COR-L47 (cell line): ENCODE data around the gene MCTP2.

Experiments
- DNase-seq: peaks from one replicate; lab custom pipeline; 2025; lab: John Stamatoyannopoulos, UW

The MCTP2 gene

GRCh38 chr15:94262201-94262600 lies 30.8 kb downstream of the MCTP2 start:
- DNase-seq: no peak

DNA sequence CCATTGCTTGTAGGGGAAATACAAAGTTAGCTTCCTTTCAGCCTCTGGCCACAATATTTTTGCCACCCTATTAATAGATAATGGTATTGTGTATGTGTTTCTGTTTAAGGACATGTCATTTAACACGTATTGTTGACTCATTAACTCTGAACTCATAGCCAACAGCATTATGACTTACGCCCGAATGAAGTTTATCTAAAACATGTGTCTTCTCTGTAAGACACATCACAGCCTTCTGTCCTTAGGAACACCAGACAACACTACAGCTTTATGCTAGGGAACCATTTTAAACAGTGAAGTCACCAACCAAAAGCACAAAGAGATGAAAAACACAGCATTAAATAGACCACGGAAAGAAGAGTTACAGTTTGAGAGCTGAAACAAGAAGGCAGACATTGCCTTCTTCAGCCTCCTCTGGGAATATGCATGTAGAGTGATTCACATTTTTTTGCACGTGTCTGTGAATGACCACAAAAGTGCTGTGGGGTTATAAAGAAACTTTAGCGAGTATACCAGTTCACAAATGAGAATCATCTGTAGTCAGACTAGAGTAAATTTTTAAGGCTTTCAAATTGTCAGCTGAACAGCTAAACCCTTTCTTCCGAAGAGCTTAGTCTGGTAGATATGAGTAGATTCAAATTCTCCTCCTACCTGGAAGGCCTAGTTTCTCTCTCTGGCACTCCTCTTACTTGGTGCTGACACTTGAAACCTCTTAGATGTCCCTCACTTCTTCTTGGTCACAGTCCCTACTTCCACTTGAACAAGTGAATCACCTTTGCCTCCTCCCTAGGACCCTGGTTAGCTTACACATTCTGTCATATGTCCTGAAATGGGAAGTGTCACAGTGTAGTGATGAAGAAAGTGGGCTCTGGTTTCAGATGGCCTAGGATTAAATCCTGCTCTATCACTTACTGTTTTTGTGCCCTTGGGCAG lies 32.2 kb downstream of the MCTP2 start:
- DNase-seq: no peak

- DNase-seq: no peak
Observed at GRCh38 chr15:94265009-94265408, 33.6 kb downstream of the MCTP2 start.

GRCh38 chr15:94265982-94266381 lies 34.6 kb downstream of the MCTP2 start:
- DNase-seq: no peak

GRCh38 chr15:94266789-94267188 lies 35.4 kb downstream of the MCTP2 start:
- no peak for DNase-seq

- no peak for DNase-seq
Observed at GRCh38 chr15:94269954-94270353, 38.6 kb downstream of the MCTP2 start.

DNA sequence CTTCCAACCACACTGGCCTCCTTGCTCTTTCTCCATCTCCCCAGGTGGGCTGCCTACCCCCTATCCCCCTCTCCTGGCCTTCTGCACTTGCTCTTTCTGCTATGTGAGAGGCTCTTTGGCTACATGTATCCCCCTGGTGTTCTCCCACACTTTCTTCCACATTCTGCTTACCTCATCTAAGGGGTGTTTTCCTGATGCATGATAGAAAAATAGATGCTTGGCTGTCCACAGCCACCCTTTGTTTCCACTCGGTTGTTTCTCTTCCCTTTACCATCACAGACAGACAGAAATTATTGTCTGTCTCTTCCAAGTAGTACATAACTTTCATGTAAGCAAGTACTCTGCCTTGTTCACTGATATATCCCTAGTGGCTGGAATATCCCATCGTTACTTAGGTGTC lies 39.2 kb downstream of the MCTP2 start:
- no peak for DNase-seq

DNA sequence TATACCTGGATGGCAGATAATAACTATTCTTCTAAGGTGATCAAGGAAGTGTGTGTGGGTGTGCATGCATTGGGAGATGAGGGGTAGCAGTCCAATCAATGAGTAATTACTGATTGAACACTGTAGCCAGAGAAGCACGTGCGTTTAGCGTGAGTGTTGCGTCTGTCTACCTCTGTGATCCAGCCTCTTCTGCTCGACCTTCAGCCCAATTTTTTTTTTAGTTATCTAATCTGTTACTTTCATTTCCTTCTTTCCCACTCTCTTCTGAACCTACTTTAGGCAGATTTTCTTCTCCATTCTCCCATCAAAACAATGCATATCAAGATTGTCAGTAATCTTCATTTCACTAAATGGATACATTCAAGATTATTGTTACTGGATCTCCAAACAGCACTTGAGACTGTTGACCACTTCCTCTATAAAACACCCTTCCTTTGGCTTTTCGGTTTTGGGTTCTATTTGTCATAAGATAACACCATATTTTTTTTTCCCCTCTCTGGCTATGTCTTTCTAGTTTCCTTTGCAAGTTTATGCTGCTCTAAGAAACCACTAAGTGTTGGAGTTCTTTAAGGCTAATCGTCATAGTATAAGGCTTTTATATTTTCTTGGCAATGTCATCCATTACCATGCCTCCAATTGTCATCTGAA lies 41.0 kb downstream of the MCTP2 start:
- DNase-seq: no peak

DNA sequence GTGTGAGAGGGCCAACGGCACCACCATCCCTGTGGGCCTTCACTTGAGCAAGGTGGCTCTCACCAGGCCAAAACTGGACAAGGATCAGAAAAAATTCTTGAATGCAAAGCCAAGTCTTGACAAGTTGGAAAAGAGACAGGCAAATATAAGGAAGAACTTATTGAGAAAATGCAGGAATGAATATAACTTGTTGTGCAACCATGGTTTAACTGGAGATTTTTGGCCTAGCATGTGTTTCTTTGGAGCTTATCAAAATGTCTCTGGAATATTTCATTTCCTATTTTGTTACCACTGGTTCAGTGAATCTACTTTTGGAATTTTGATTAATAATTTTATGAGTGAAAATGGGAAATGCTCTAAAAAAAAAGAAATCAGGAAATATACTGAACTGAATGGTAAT lies 42.5 kb downstream of the MCTP2 start:
- no peak for DNase-seq

GRCh38 chr15:94274745-94275144 lies 43.4 kb downstream of the MCTP2 start:
- DNase-seq: no peak

DNA sequence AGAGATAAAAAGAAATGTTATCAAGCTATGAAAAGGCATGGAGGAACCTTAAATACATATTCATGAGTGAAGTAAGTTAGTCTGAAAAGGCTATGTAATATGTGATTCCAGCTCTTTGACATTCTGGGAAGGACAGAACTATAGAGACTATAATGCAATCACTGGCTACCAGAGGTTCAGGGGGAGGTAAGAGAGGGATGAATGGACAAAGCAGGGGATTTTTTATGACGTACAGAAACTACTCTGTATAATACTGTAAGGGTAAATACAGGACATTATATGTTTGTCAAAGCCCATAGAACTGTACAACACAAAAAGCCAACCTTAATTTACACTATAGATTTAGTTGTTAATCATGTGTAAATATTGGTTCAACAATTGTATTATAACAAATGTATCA lies 46.1 kb downstream of the MCTP2 start:
- no peak for DNase-seq

GRCh38 chr15:94279736-94280135 lies 48.4 kb downstream of the MCTP2 start:
- no peak for DNase-seq

GRCh38 chr15:94280301-94280700 lies 48.9 kb downstream of the MCTP2 start:
- no peak for DNase-seq

DNA sequence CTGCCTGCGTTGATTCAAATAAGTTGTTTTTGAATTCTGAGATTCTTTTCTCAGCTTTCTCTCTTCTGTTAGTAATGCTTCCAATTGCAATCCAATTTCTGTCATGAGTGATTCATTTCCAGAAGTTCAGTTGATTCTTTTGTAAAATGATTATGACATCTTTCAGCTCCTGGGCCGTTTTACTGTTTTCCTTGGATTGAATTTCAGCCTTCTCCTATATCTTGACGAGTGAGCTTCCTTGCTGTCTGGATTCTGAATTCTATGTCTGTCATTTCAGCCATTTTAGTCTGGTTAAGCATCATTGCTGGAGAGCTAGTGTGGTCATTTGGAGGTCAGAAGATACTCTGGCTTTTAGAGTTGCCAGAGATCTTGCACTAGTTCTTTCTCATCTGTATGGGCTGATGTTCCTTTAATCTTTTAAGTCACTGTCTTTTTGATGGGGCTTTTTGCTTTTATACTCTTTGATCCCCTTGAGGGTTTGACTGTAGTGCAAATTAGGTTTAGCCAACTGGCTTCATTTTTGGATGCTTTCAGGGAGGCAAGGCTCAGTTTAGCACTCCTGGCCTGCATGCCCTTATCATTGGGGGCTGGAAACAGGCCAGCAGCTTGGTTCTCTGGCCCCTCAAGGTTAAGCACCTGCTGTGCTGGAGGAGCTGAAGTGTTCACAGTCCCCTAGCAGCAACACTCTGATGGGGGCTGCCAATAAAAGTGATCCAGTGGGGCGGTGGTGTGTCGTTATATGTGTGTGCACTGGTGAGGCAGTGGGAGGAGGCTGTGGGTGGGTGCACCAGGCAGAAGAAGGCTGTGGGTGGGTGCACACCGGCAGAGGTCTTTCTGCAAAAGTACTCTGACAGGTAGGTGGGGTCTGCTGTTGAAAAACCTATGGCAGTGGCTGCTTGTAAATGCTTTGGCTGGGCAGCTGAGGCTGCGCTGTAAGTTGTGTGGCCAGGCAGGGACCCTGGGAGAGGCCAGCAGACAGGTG lies 51.2 kb downstream of the MCTP2 start:
- no peak for DNase-seq

GRCh38 chr15:94286583-94286982 lies 55.2 kb downstream of the MCTP2 start:
- DNase-seq: no peak

DNA sequence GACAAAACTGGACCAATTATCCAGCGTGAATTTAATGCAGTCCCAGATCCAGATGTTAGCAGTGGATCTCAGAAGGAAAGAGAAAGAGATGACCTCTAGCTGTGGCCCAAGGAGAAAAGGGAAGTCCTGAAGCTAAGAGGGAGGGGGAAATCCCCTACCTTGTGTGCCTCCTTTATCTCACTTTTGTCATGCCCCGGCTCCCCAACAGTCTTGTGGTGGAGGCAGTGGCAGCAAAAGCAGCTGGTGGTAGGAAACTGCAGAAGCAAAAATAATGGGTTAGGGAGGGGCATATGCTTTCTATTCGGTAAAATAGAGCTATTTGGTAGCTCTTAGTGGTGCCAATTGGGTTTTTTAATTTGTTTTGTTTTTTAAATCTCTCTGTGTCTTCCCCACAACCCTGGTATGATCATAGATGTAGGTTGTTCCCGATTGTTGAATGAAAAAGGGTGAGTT lies 56.5 kb downstream of the MCTP2 start:
- DNase-seq: no peak

DNA sequence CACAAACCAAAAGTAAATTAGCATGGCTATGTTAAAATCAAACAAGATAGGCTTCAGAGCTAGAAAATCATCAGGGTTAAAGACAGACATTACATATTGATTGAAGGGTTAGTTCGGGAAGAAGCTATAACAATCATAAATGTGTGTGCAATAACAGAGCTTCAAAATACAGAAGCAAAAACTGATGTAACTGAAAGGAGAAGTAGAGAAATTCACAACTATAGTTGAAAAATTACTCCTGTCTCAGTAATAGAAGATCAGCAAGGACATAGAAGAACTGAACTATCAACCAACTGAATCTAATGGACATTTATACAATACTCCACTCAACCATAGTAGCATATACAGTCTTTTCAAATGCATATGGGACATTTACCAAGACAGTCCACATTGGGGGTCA lies 59.4 kb downstream of the MCTP2 start:
- DNase-seq: no peak

GRCh38 chr15:94293411-94294402 lies 62.3 kb downstream of the MCTP2 start:
- no peak for DNase-seq

GRCh38 chr15:94294556-94294955 lies 63.2 kb downstream of the MCTP2 start:
- DNase-seq: no peak

- DNase-seq: no peak
Observed at GRCh38 chr15:94295275-94295674, 63.9 kb downstream of the MCTP2 start.

- DNase-seq: no peak
Observed at GRCh38 chr15:94296717-94297116, 65.4 kb downstream of the MCTP2 start.
